Stimulated activated CD8-positive, alpha-beta memory T cell treated with anti-CD3 and anti-CD28 coated beads, Interleukin-12 subunit alpha, Interleukin-12 subunit beta, amount 100 ng/mL, for 4 hours (primary cell): Measurements from ENCODE around the gene CYP4F11.
"Not testable (repeated sequence)": the region's sequence is repeated elsewhere in the genome, so short reads cannot be mapped to it uniquely, and the experiment has no call there.

Experiments
- DNase-seq: peaks from one replicate; pipeline ENCODE4 v3.0.0-alpha.2; 2020; ENCODE audit warnings: low read depth

The CYP4F11 gene

DNA sequence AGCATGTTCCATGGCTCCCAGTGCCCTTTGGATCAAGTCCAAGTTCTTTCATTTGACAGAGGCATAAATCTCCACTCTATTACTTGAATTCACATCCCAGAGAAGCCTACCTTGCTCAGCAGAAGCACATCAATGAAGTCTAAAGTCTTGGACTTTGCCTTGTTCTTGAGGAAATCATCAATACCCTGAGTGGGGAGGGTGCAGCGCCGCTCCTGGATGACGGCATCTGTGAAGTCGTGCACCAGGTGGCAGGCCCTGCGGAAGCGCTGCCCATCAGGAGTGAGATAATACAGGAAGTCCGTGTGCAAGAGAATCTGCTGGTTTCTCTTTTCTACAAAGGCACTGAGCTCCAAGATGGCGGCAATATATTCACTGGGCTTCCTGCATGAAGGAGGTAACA is 10.6 kb downstream of the CYP4F11 start:
- DNase-seq: no peak

GRCh38 chr19:15922021-15922420 is 12.3 kb downstream of the CYP4F11 start:
- DNase-seq: no peak

- DNase-seq: no peak
Measured at GRCh38 chr19:15919243-15919642, 15.1 kb downstream of the CYP4F11 start.

GRCh38 chr19:15915109-15915508 is 19.2 kb downstream of the CYP4F11 start:
- DNase-seq: no peak

GRCh38 chr19:15913830-15914229 is 20.5 kb downstream of the CYP4F11 start:
- DNase-seq: no peak

- no peak for DNase-seq
Measured at GRCh38 chr19:15913384-15913783, 20.9 kb downstream of the CYP4F11 start.

DNA sequence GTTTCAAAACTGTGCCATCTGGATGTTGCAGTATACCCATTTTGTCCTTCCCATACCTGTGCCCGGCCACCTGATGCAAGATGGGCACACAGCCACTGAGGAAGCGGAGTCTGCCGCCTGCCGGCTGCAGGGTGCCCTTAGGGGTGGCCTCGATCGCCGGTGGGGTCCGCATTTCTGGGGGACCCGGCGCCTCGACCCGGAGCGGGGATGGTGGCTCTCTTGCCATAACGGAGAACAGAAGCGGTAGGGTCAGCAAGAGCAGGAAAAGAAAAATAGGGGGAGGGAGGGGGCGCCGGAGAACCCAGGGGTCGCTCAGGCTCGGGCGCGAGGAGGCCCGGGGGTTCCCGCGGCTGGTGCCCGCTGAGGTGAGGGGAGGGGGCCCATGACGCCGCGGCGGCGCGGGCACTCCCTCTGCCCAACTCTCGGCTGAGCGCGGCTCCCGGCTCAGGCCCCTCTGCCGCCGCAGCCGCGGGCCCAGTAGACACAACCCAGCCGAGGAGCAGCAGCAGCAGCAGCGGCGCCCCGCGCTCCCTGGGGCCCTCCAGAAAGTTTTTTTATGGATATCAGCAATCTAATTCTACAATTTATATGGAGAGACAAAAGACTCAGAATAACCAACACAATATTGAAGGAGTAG is 22.6 kb downstream of the CYP4F11 start:
- DNase-seq: no peak

DNA sequence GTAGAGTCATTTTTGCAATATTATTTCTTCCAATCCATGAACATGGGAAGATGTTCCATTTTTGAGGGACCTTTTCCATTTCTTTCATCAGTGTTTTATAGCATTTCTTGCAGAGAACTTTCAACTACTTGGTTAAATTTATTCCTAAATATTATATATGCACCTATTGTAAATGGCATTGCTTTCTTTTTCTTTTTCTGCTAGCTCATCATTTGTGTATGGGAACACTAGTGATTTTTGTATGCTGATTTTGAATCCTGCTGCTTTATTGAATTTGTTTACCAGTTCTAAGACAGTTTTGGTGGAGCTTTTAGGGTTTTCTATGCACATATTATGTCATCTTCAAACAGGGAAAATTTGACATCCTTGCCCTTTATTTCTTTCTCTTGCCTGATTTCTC is 29.3 kb downstream of the CYP4F11 start:
- DNase-seq: no peak

DNA sequence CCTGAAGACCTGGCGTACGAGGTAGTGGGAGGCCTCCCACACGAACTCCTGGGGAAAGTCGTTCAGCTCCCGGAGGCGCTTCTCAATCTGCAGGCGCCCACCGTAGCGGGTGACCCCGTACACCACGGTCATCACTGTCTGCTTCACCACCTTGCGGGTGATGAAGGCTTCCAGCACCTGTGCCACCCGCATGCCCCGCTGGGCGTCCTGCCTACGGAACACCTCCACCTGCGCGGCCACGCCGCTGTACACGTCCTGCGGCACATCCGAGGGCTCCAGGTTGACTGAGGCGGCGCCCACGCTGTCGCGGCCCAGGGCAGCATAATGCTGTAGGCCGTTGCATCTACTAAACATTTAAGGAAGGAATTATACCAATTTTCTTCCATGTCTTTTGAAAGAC is 31.4 kb downstream of the CYP4F11 start:
- DNase-seq: not testable (repeated sequence)

GRCh38 chr19:15902254-15902653 is 32.1 kb downstream of the CYP4F11 start:
- no peak for DNase-seq

- DNase-seq: no peak
Measured at GRCh38 chr19:15900504-15900903, 33.8 kb downstream of the CYP4F11 start.

DNA sequence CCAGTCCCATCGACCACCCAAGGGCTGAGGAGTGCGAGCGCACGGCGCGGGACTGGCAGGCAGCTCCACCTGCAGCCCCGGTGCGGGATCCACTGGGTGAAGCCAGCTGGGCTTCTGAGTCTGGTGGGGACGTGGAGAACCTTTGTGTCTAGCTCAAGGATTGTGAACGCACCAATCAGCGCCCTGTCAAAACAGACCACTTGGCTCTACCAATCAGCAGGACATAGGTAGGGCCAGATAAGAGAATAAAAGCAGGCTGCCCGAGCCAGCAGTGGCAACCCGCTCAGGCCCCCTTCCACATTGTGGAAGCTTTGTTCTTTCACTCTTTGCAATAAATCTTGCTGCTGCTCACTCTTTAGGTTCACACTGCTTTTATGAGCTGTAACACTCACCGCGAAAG is 34.3 kb downstream of the CYP4F11 start:
- not testable (repeated sequence) for DNase-seq

- DNase-seq: not testable (repeated sequence)
Measured at GRCh38 chr19:15899561-15899960, 34.8 kb downstream of the CYP4F11 start.

DNA sequence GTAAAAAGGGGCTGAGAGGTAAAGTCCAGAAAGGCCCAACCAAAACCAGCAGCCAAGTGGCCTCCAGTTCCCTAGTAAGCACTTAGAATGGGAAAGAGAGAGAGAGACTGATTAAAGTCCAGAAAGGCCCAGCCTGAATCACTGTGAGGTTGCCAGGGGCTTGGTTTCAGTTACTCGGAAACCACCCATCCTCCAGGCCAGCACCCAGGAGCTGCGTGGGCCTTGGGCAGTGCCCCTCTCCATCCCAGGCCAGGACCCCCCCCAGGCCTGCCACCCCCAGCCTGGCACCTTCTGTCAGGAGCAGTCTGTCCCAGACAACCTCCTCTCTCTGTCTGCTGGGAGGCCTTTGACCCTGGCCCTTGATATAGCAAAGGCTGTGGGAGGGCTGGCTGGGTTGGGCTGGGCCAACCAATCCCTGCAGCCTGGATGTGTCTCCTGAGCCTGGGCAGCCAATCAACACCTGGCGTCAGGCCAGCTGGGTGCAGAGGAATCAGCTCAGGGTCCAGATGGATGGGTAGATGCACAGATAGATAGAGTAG is 36.5 kb downstream of the CYP4F11 start, which contains the start of gene CYP4F2:
TSS of gene CYP4F2 (minus strand) at position 337 of the 539 bp plus-strand sequence. CDS start 463 bp downstream, outside the sequence.
- no peak for DNase-seq

- DNase-seq: no peak
Measured at GRCh38 chr19:15897026-15897737, 37.1 kb downstream of the CYP4F11 start.

DNA sequence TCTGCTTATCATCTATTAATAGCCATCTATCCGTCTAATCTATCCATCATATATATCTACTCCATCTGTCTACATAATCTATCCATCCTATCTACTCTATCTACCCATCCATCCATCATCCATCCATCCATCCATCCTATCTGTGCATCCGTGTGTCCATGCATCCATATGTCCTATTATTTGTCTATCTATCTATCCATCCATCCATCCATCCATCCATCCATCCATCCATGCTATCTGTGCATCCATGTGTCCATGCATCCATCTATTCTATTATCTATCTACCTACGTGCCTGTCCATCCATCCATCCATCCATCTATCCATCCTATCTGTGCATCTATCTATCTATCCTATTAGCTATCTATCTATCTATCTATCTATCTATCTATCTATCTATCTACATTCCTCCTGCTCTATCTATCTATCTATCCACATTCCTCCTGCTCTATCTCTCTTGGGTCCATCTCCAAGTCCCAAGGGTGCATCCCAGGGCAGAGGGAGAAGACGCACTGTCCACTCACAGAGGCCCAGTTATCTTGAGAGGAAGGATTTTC is 38.4 kb downstream of the CYP4F11 start:
- no peak for DNase-seq

DNA sequence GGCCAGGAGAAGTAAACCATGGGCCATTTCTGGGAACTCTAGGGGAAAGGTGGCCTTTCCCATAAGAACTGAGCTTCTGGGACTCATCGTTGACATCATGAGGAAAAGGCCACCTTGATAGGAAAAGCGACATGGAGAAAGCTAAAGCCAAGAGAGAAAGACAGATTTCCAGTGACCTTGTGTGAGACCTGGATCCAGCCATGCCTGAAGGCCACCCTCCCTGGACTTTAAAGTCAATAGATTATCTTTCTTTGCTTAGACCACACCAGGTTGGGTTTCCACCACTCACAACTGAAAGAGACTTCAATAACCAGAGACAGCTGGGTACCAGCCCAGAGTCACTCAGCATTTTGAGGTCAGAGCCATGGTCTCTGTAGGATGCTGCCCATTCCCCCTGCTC is 40.0 kb downstream of the CYP4F11 start:
- no peak for DNase-seq

- DNase-seq: no peak
Measured at GRCh38 chr19:15893477-15893876, 40.9 kb downstream of the CYP4F11 start.

DNA sequence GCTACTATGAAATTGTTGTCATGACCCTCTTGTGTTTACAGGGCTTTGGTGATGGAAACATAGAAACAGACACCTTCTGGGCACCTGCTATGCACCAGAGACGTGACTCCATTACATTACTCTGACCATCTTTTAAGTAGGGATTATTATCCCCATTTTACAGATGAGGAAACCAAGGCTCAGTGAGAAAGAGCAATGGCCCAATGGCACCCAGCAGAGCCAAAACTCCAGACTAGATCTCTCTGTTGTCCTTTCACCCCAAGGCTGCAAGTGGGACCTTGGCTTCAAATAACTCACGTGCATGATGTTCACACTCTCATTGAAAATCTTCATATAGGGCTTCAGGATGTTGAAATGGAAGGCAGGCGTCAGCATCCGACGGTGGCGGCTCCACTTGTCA is 42.3 kb downstream of the CYP4F11 start:
- no peak for DNase-seq

DNA sequence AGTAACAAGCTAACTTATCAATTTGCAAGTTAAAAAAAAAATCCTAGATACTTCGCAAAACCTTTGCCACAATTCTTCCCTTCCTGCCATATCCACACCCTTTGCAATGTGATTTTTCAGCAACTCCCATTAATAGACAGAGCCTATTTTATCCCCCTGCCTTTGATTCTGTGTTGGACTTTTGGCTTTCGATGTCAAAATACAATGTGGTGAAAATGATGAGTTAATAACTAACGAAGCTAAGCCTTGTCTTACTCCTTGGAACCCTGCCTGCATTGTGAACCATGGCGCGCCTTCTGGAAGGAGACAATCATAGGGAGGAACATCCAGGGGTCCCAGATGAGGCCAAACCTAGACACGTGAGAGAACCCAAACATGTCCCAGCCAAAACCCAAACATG is 42.9 kb downstream of the CYP4F11 start:
- no peak for DNase-seq

GRCh38 chr19:15889339-15889738 is 45.0 kb downstream of the CYP4F11 start:
- DNase-seq: not testable (repeated sequence)

DNA sequence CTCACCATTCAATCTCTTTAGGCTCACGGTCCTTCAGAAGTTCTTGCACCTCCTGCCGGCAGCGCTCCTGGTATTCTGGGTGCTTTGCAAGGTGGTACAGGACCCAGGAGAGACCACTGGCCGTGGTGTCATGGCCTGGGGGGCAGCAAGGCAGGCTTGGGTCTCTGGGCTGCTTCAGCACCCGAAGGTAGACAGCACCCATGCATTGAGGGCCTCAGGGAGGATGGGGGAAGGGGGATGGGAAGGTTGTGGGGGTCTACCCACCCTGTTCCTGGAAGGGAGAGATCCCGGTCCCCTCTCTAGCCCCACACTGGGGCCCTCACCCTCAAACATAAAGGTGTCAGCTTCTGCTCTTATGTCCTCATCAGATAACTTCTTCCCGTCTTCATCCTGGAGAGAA is 48.4 kb downstream of the CYP4F11 start:
- DNase-seq: no peak

DNA sequence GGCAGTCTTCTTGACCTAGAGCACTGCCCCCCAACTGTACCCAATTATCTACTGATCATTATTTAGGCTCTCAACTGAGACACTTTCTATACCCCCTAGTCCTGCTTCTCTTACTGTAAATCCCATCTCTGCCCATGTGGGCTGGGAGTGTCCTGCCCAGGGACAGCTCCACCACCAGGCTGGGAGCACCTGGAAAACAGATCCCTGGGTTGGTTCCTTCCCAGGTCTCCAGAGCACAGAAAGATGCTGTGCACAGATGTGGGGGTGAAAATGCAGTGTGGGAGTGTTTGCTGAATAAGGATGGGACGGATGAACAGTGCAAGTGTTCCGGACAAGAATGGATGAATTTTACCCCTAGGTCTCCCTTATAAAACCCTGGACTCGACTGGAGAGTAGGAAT is 49.2 kb downstream of the CYP4F11 start:
- DNase-seq: no peak
